ENCODE results near the gene C6orf132.

Gene C6orf132

DNA sequence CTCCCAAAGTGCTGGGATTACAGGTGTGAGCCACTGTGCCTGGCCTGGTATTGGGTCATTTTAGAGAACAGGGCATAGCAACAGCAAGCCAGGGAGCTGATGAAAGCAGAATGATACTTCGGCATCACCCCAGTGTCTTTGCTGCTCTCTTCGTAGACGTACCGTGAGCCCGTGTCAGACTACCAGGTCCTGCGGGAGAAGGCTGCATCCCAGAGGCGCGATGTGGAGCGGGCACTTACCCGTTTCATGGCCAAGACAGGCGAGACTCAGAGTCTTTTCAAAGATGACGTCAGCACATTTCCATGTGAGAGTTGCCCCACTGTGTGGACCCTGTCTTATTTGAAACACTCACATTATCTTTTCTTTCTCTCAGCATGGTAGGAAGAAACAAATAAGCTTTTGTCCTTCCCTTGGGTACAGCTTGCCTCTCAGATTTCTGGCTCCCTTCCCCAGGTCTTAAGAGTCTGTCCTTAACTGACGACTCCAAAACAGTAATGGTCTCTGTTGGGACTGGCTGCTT, 76.2 kb downstream of the C6orf132 start:
- Histone ChIP-seq H3K4me2 (ENCODE audit: low read depth, low read length) (no peak overlapping the region), H2AFZ (ENCODE audit: low read length) (no peak overlapping the region), H3K4me1 (ENCODE audit: low read length) (no peaks in the 10 kb centered on the region), H3K9me2 (replicated peaks; ENCODE audit: insufficient read depth, low read length) (no peaks in the 10 kb centered on the region), H3K9ac (ENCODE audit: low read length) (no peak overlapping the region), H3K36me3 (replicated peaks; ENCODE audit: insufficient read depth, low read length) (no peaks in the 10 kb centered on the region), H4K20me1 (ENCODE audit: insufficient read depth, low read length) (no peaks in the 10 kb centered on the region), H3K9me3 (replicated peaks; ENCODE audit: insufficient read depth, low read length) (no peaks in the 10 kb centered on the region), H3K4me3 (ENCODE audit: low read length) (no peak overlapping the region), H3F3A (ENCODE audit: insufficient read depth, low read length) (no peaks in the 10 kb centered on the region), H3K27me3 (replicated peaks; ENCODE audit: insufficient read depth, low read length) (no peaks in the 10 kb centered on the region), H3K79me2 (ENCODE audit: low read length) (no peaks in the 10 kb centered on the region), H3K27ac (ENCODE audit: low read length) (no peak overlapping the region)
- DNase-seq: no peak
- TF ChIP-seq EZH2 (optimal IDR thresholded peaks at IDR 0.05; ENCODE audit: low read depth, low read length): no peak
- no peak for TF ChIP-seq EZH2phosphoT487 (IDR thresholded peaks at IDR 0.05; ENCODE audit: low read length)
- TF ChIP-seq, protein P1, sequence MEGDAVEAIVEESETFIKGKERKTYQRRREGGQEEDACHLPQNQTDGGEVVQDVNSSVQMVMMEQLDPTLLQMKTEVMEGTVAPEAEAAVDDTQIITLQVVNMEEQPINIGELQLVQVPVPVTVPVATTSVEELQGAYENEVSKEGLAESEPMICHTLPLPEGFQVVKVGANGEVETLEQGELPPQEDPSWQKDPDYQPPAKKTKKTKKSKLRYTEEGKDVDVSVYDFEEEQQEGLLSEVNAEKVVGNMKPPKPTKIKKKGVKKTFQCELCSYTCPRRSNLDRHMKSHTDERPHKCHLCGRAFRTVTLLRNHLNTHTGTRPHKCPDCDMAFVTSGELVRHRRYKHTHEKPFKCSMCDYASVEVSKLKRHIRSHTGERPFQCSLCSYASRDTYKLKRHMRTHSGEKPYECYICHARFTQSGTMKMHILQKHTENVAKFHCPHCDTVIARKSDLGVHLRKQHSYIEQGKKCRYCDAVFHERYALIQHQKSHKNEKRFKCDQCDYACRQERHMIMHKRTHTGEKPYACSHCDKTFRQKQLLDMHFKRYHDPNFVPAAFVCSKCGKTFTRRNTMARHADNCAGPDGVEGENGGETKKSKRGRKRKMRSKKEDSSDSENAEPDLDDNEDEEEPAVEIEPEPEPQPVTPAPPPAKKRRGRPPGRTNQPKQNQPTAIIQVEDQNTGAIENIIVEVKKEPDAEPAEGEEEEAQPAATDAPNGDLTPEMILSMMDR (IDR thresholded peaks at IDR 0.05; ENCODE audit: low read length): no peak

DNA sequence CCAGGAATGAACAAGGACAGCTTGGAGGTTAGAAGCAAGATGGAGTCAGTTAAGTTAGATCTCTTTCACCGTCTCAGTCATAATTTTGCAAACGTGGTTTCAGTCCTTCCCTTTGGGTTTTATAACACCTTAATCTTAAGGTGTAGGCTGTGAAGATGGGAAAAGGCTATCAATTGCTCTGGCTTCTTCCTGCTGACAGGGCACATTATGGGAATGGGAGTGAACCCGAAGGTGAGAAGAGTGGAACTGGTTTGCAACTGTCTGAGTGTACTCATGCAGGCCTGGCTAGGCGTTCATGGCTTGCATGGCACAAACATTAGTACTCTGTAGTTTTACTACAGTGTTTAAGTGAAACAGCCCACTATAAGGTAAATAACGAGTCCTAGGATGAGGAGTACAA, 82.7 kb downstream of the C6orf132 start:
- no peak overlapping the region for H3K27ac ChIP-seq (ENCODE audit: low read length)
- DNase-seq: no peak
- H4K20me1 ChIP-seq (ENCODE audit: insufficient read depth, low read length): no peaks in the 10 kb centered on the region
- H3K27me3 ChIP-seq (replicated peaks; ENCODE audit: insufficient read depth, low read length): no peaks in the 10 kb centered on the region
- no peaks in the 10 kb centered on the region for H3K9me2 ChIP-seq (replicated peaks; ENCODE audit: insufficient read depth, low read length)
- no peak overlapping the region for H2AFZ ChIP-seq (ENCODE audit: low read length)
- no peaks in the 10 kb centered on the region for H3K79me2 ChIP-seq (ENCODE audit: low read length)
- no peaks in the 10 kb centered on the region for H3K9me3 ChIP-seq (replicated peaks; ENCODE audit: insufficient read depth, low read length)
- no peaks in the 10 kb centered on the region for H3F3A ChIP-seq (ENCODE audit: insufficient read depth, low read length)
- H3K4me1 ChIP-seq (ENCODE audit: low read length): no peaks in the 10 kb centered on the region
- no peaks in the 10 kb centered on the region for H3K36me3 ChIP-seq (replicated peaks; ENCODE audit: insufficient read depth, low read length)
- no peak overlapping the region for H3K9ac ChIP-seq (ENCODE audit: low read length)
- TF ChIP-seq, protein P1 (IDR thresholded peaks at IDR 0.05; ENCODE audit: low read length): no peak
- no peak for TF ChIP-seq EZH2phosphoT487 (IDR thresholded peaks at IDR 0.05; ENCODE audit: low read length)
- no peak overlapping the region for H3K4me2 ChIP-seq (ENCODE audit: low read depth, low read length)
- H3K4me3 ChIP-seq (ENCODE audit: low read length): no peak overlapping the region

- H3K27me3 ChIP-seq (replicated peaks; ENCODE audit: insufficient read depth, low read length): 0 out of 2 replicates have a peak, but pooled peaks cover under 1% of the 10 kb centered on the region
- no peaks in the 10 kb centered on the region for H4K20me1 ChIP-seq (ENCODE audit: insufficient read depth, low read length)
- H3K4me3 ChIP-seq (ENCODE audit: low read length): no peak overlapping the region
- peaks cover 3% of the 10 kb centered on the region; the same call in 1 of the 2 replicates for H3K4me1 ChIP-seq (ENCODE audit: low read length)
- no peaks in the 10 kb centered on the region for H3K36me3 ChIP-seq (replicated peaks; ENCODE audit: insufficient read depth, low read length)
- no peak overlapping the region for H3K4me2 ChIP-seq (ENCODE audit: low read depth, low read length)
- no peak overlapping the region for H2AFZ ChIP-seq (ENCODE audit: low read length)
- no peak overlapping the region for H3K9ac ChIP-seq (ENCODE audit: low read length)
- peaks cover 12% of the 10 kb centered on the region; the same call in 1 of the 2 replicates for H3F3A ChIP-seq (ENCODE audit: insufficient read depth, low read length)
- no peaks in the 10 kb centered on the region for H3K9me2 ChIP-seq (replicated peaks; ENCODE audit: insufficient read depth, low read length)
- H3K79me2 ChIP-seq (ENCODE audit: low read length): peaks cover 9% of the 10 kb centered on the region; the same call in 1 of the 2 replicates
- H3K27ac ChIP-seq (ENCODE audit: low read length): no peak overlapping the region
- no peaks in the 10 kb centered on the region for H3K9me3 ChIP-seq (replicated peaks; ENCODE audit: insufficient read depth, low read length)
- TF ChIP-seq, protein P1 (IDR thresholded peaks at IDR 0.05; ENCODE audit: low read length): no peak
- DNase-seq: no peak
Observed at GRCh38 chr6:42053601-42054000, 88.8 kb downstream of the C6orf132 start.

Measured in MM.1S (cell line).